ENCODE data around the gene PCDHA11. TPM values are rescaled to one million over a fixed set of nuclear protein-coding genes. Genes with fewer than 3 reads are reported as not detected.
"Not testable (repeated sequence)": the region's sequence is repeated elsewhere in the genome, so short reads cannot be mapped to it uniquely, and the experiment has no call there.

PCDHA11 gene
- total RNA-seq, 2 experiments from 2014 or later, result not detected

DNA sequence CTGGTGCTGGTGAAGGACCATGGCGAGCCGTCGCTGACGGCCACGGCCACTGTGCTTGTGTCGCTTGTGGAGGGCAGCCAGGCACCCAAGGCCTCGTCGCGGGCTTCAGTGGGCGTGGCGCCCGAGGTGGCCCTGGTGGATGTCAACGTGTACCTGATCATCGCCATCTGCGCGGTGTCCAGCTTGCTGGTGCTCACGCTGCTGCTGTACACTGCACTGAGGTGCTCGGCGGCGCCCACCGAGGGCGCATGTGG, 10.8 kb upstream of the PCDHA11 start:
- H3K4me3 Mint-ChIP-seq, result no peak overlapping the region
- CTCF ChIA-PET, result no interaction called here
- H3K27ac Mint-ChIP-seq, result no peak overlapping the region
- H3K27me3 Mint-ChIP-seq (ENCODE audit: low read depth), result peaks cover 2% of the 10 kb centered on the region
- DNase-seq, result no peak
- no peak for ATAC-seq
- peaks cover 24% of the 10 kb centered on the region for H3K9me3 Mint-ChIP-seq (ENCODE audit: insufficient read depth)
- POLR2A ChIA-PET, result no interaction called here
- H3K4me1 Mint-ChIP-seq (ENCODE audit: low read depth), result no peaks in the 10 kb centered on the region
- peaks cover 3% of the 10 kb centered on the region for H3K36me3 Mint-ChIP-seq (ENCODE audit: low read depth)

- Mint-ChIP-seq H3K27me3 (ENCODE audit: low read depth) (no peaks in the 10 kb centered on the region), H3K9me3 (ENCODE audit: insufficient read depth) (peaks cover 15% of the 10 kb centered on the region), H3K4me3 (no peak overlapping the region), H3K4me1 (ENCODE audit: low read depth) (no peaks in the 10 kb centered on the region), H3K36me3 (ENCODE audit: low read depth) (no peaks in the 10 kb centered on the region), H3K27ac (no peak overlapping the region)
- ChIA-PET POLR2A (no interaction called here), CTCF (no interaction called here)
- ATAC-seq, result no peak
- no peak for DNase-seq
These were observed 6.1 kb upstream of the PCDHA11 start for GRCh38 chr5:140862441-140863295.

GRCh38 chr5:140869555-140869886, 764 bp downstream of the PCDHA11 start:
- ChIA-PET POLR2A (no interaction called here), CTCF (interaction anchor here (0.9 to 1.0 kb wide), 2 partner anchors 62 to 173 kb away, joined by 3 to 5 read pairs; partner anchors contain the start of gene PCDHA4)
- no peaks in the 10 kb centered on the region for H3K27me3 Mint-ChIP-seq (ENCODE audit: low read depth)
- no peak for DNase-seq
- H3K36me3 Mint-ChIP-seq (ENCODE audit: low read depth), result no peaks in the 10 kb centered on the region
- ATAC-seq, result no peak
- no peak overlapping the region for H3K4me3 Mint-ChIP-seq
- H3K4me1 Mint-ChIP-seq (ENCODE audit: low read depth), result no peaks in the 10 kb centered on the region
- peaks cover 19% of the 10 kb centered on the region for H3K9me3 Mint-ChIP-seq (ENCODE audit: insufficient read depth)
- H3K27ac Mint-ChIP-seq, result no peak overlapping the region

GRCh38 chr5:140870221-140871201, 1.8 kb downstream of the PCDHA11 start:
- Mint-ChIP-seq H3K27ac (no peak overlapping the region), H3K4me3 (no peak overlapping the region), H3K27me3 (ENCODE audit: low read depth) (no peaks in the 10 kb centered on the region), H3K4me1 (ENCODE audit: low read depth) (no peaks in the 10 kb centered on the region), H3K9me3 (ENCODE audit: insufficient read depth) (peaks cover 19% of the 10 kb centered on the region), H3K36me3 (ENCODE audit: low read depth) (no peaks in the 10 kb centered on the region)
- DNase-seq (no peak), ATAC-seq (no peak)
- CTCF ChIA-PET, result no interaction called here
- POLR2A ChIA-PET, result no interaction called here

- CTCF ChIA-PET, result interaction anchor here (0.9 kb wide), 1 partner anchor 312 kb away, joined by 3 read pairs; the partner anchor contains the start of gene PCDHB9
- H3K4me1 Mint-ChIP-seq (ENCODE audit: low read depth), result no peaks in the 10 kb centered on the region
- POLR2A ChIA-PET, result no interaction called here
- no peaks in the 10 kb centered on the region for H3K27me3 Mint-ChIP-seq (ENCODE audit: low read depth)
- H3K4me3 Mint-ChIP-seq, result no peak within 1 kb of the TSS
- no peak for DNase-seq
- no peak within 1 kb of the TSS for H3K27ac Mint-ChIP-seq
- no peak for ATAC-seq
- H3K9me3 Mint-ChIP-seq (ENCODE audit: insufficient read depth), result peaks cover 15% of the 10 kb centered on the region
- no peaks in the 10 kb centered on the region for H3K36me3 Mint-ChIP-seq (ENCODE audit: low read depth)
These were observed 6.6 kb downstream of the PCDHA11 start, which contains the start of gene PCDHA12 for GRCh38 chr5:140875085-140876065. Gene PCDHA12 (plus strand): TSS chr5:140875308. CDS start chr5:140875473, 165 bp downstream.

- ATAC-seq; H3K27ac Mint-ChIP-seq; DNase-seq; CTCF ChIA-PET; H3K27me3 Mint-ChIP-seq (ENCODE audit: low read depth); H3K4me1 Mint-ChIP-seq (ENCODE audit: low read depth); H3K4me3 Mint-ChIP-seq; H3K36me3 Mint-ChIP-seq (ENCODE audit: low read depth); POLR2A ChIA-PET: not testable (repeated sequence)
- peaks cover 15% of the 10 kb centered on the region for H3K9me3 Mint-ChIP-seq (ENCODE audit: insufficient read depth)
These were observed 7.9 kb downstream of the PCDHA11 start for GRCh38 chr5:140876541-140877261.

GRCh38 chr5:140877262-140877581, 8.5 kb downstream of the PCDHA11 start:
- POLR2A ChIA-PET, result no interaction called here
- no peak for ATAC-seq

GRCh38 chr5:140881889-140882590, 13.3 kb downstream of the PCDHA11 start, which contains the start of gene PCDHA13:
Gene PCDHA13 (plus strand): TSS chr5:140882124. CDS start chr5:140882269, 145 bp downstream.
- Mint-ChIP-seq H3K36me3 (ENCODE audit: low read depth) (no peaks in the 10 kb centered on the region), H3K27ac (no peak within 1 kb of the TSS), H3K4me1 (ENCODE audit: low read depth) (no peaks in the 10 kb centered on the region), H3K4me3 (no peak within 1 kb of the TSS), H3K9me3 (ENCODE audit: insufficient read depth) (peaks cover 9% of the 10 kb centered on the region), H3K27me3 (ENCODE audit: low read depth) (peaks cover 3% of the 10 kb centered on the region)
- DNase-seq, result no peak
- CTCF ChIA-PET, result no interaction called here
- POLR2A ChIA-PET, result no interaction called here
- ATAC-seq, result no peak

More at GRCh38 chr5:140877262-140877581, 8.5 kb downstream of the PCDHA11 start:
- H3K27ac Mint-ChIP-seq, result no peak overlapping the region
- CTCF ChIA-PET, result no interaction called here
- H3K9me3 Mint-ChIP-seq (ENCODE audit: insufficient read depth), result peaks cover 13% of the 10 kb centered on the region
- no peaks in the 10 kb centered on the region for H3K36me3 Mint-ChIP-seq (ENCODE audit: low read depth)
- no peak for DNase-seq
- peak overlapping the region; percentile 8 for H3K4me3 Mint-ChIP-seq
- H3K4me1 Mint-ChIP-seq (ENCODE audit: low read depth), result no peaks in the 10 kb centered on the region
- peaks cover 3% of the 10 kb centered on the region for H3K27me3 Mint-ChIP-seq (ENCODE audit: low read depth)

DNA sequence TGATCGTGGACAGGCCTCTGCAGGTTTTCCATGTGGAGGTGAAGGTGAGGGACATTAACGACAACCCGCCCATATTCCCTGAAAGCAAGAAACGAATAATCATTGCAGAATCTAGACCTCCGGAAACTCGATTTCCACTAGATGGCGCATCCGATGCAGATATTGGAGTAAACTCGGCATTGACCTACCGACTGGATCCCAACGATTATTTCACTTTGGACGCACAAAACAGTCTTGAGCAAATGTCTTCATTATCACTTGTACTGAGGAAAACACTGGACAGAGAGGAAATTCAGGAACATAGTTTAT, 13.8 kb downstream of the PCDHA11 start:
- no peak overlapping the region for H3K27ac Mint-ChIP-seq
- CTCF ChIA-PET, result no interaction called here
- DNase-seq (no peak), ATAC-seq (no peak)
- no peaks in the 10 kb centered on the region for H3K36me3 Mint-ChIP-seq (ENCODE audit: low read depth)
- POLR2A ChIA-PET, result no interaction called here
- H3K4me3 Mint-ChIP-seq, result no peak overlapping the region
- no peaks in the 10 kb centered on the region for H3K4me1 Mint-ChIP-seq (ENCODE audit: low read depth)
- H3K9me3 Mint-ChIP-seq (ENCODE audit: insufficient read depth), result peaks cover 9% of the 10 kb centered on the region
- peaks cover 3% of the 10 kb centered on the region for H3K27me3 Mint-ChIP-seq (ENCODE audit: low read depth)

- no peak overlapping the region for H3K4me3 Mint-ChIP-seq
- H3K4me1 Mint-ChIP-seq (ENCODE audit: low read depth), result no peaks in the 10 kb centered on the region
- ATAC-seq (no peak), DNase-seq (no peak)
- H3K27ac Mint-ChIP-seq, result no peak overlapping the region
- peaks cover 9% of the 10 kb centered on the region for H3K9me3 Mint-ChIP-seq (ENCODE audit: insufficient read depth)
- ChIA-PET POLR2A (no interaction called here), CTCF (no interaction called here)
- peaks cover 3% of the 10 kb centered on the region for H3K27me3 Mint-ChIP-seq (ENCODE audit: low read depth)
- no peaks in the 10 kb centered on the region for H3K36me3 Mint-ChIP-seq (ENCODE audit: low read depth)
These were observed 14.6 kb downstream of the PCDHA11 start for GRCh38 chr5:140883373-140883772.

Data from activated CD8-positive, alpha-beta T cell treated with anti-CD3 and anti-CD28 coated beads, Interleukin-2, amount 10 ng/mL, durations not matched to agents 7 days and 5 days (primary cell).